ENCODE data around the gene ASPHD1. TPM values are rescaled to one million over a fixed set of nuclear protein-coding genes. Genes with fewer than 3 reads are reported as not detected.

The ASPHD1 gene
- total and polyA plus RNA-seq, 2 of the 8 experiments (the other 6 are each of a cell fraction or from before 2014, with no cell fraction given), result 14.5 to 18.6 TPM

DNA sequence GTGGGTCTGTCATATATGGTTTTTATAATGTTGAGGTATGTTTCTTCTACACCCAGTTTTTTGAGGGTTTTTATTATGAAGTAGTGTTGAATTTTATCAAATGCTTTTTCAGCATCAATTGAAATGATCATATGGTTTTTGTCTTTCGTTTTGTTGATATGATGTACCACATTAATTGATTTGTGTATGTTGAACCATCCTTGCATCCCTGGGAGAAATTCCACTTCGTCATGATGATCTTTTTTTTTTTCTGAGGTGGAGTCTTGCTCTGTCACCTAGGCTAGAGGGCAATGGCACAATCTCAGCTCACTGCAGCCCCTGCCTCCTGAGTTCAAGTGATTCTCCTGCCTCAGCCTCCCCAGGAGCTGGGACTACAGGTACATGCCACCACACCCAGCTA lies 47.6 kb downstream of the ASPHD1 start (continued):
- TF ChIP-seq RAD21 (IDR thresholded peaks at IDR 0.05 in 1 of 2, conservative IDR thresholded peaks at IDR 0.05 in 1 of 2; ENCODE audit: low read depth in 2 of 2, low read length in 2 of 2) (no peak), ASH2L (IDR thresholded peaks at IDR 0.05; ENCODE audit: low read length) (no peak)

Data from H1 (cell line).